ENCODE measurements around the gene FTCD.
A peak's percentile ranks its signal among the peaks of the same experiment; 100 is the strongest.

The FTCD gene

GRCh38 chr21:46121286-46122221 is 33.8 kb downstream of the FTCD start:
- H3K4me3 ChIP-seq: no peak overlapping the region
- peak overlapping the region in 1 of 2 donors; percentile 45 for H3K27ac ChIP-seq
- peak; percentile 70 for DNase-seq (ENCODE audit: low spot score)
- TF ChIP-seq, protein P1, sequence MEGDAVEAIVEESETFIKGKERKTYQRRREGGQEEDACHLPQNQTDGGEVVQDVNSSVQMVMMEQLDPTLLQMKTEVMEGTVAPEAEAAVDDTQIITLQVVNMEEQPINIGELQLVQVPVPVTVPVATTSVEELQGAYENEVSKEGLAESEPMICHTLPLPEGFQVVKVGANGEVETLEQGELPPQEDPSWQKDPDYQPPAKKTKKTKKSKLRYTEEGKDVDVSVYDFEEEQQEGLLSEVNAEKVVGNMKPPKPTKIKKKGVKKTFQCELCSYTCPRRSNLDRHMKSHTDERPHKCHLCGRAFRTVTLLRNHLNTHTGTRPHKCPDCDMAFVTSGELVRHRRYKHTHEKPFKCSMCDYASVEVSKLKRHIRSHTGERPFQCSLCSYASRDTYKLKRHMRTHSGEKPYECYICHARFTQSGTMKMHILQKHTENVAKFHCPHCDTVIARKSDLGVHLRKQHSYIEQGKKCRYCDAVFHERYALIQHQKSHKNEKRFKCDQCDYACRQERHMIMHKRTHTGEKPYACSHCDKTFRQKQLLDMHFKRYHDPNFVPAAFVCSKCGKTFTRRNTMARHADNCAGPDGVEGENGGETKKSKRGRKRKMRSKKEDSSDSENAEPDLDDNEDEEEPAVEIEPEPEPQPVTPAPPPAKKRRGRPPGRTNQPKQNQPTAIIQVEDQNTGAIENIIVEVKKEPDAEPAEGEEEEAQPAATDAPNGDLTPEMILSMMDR (IDR thresholded peaks at IDR 0.05): no peak

- Histone ChIP-seq H3K4me3 (no peak overlapping the region), H3K27ac (peak overlapping the region in 1 of 2 donors; percentile 4)
- DNase-seq (ENCODE audit: low spot score): peak; percentile 67
- TF ChIP-seq, protein P1 (IDR thresholded peaks at IDR 0.05): no peak
Measured at GRCh38 chr21:46120301-46121285, 34.8 kb downstream of the FTCD start.

- H3K4me3 ChIP-seq: no peak overlapping the region
- H3K27ac ChIP-seq: peak overlapping the region in 1 of 2 donors; percentile 13
- TF ChIP-seq, protein P1 (IDR thresholded peaks at IDR 0.05): no peak
- peak; percentile 64 for DNase-seq (ENCODE audit: low spot score)
Measured at GRCh38 chr21:46119637-46120271, 35.6 kb downstream of the FTCD start.

DNA sequence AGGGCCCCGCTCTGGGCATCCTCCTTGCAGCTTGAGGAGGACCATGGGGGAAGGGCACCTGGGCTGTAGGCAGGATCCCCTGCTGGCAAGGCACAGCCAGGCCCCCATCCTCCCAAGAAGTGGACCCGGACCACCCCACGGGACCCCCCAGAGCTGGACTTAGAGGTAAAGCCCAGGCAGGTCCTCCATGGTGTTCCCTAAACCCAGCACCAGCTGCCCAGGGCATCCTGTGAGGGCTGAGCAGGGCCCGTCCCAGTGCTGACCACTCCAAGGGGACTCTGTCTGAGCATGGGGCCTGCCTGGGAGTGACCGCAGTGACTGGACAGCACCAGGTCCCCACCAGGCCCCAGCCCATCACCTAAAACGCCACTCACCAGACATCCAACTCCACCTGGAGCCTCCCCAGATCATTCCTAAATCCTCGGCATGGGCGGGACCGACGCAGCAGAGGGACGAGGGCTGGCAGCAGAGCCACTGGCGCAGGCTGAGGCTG is 36.2 kb downstream of the FTCD start:
- DNase-seq (ENCODE audit: low spot score): peak; percentile 73
- TF ChIP-seq, protein P1 (IDR thresholded peaks at IDR 0.05): no peak
- peak overlapping the region in 1 of 2 donors; percentile 13 for H3K27ac ChIP-seq
- H3K4me3 ChIP-seq: no peak overlapping the region

DNA sequence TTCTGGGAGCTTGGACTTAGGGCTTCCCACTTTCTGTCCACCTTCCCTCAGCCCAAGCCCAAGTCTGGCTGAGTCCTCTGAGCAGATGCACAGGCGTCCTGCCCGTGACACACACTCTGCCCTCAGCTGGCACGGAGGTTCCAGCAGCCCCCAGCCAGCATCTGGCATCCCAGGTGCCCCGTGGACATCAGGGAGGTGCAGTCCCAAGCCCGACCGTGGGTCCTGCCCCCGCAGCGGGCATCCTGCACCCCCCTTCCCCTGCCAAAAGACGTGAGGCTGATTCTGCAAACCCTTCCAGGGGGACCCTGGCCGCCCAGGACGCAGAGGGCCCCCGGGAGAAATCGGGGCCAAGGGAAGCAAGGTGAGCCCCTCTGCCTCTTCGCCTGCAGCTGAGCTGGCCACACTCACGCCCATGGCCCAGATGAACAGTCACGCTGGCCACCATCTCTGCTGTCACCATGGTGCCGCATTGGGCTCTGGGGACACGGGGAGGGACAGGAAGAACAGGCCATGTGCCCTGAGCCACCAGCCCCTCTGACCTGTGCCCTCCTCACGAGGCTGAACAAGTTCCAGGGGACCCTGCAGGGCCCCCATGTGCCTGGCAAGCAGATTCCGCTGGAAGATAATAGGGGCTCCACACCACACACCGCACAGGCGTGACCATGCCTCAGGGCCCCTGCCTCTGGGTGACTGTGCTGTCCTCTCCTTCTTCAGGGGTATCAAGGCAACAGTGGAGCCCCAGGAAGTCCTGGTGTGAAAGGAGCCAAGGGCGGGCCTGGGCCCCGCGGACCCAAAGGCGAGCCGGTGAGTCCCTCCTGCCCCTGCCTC is 36.8 kb downstream of the FTCD start:
- Histone ChIP-seq H3K4me3 (no peak overlapping the region), H3K27ac (peak overlapping the region in 1 of 2 donors; percentile 13)
- TF ChIP-seq, protein P1 (IDR thresholded peaks at IDR 0.05): no peak
- peak; percentile 65 for DNase-seq (ENCODE audit: low spot score)

All from coronary artery (tissue), 2 donors.